Fibroblast of lung (primary cell): ENCODE measurements around the gene MEG3.

Experiments used
- CTCF ChIP-seq, 2 donors: IDR thresholded peaks in 1 of 2; conservative IDR thresholded peaks in 1 of 2; 1 replicate in 1 of 2; 2 replicates in 1 of 2; pipeline ENCODE4 v1.5.1; 2011 to 2012; ENCODE audit warnings: low read length in 2 of 2, control low read depth in 1 of 2, inconsistent platforms in 1 of 2, low read depth in 1 of 2, mild to moderate bottlenecking in 1 of 2
- EZH2 ChIP-seq: IDR thresholded peaks from 2 replicates; pipeline ENCODE4 v1.5.1; 2012; ENCODE audit warnings: low read length, control low read depth, mild to moderate bottlenecking; ENCODE audit errors: missing control alignments

- TF ChIP-seq CTCF (conservative IDR thresholded peaks at IDR 0.05 in 1 of 2, IDR thresholded peaks at IDR 0.05 in 1 of 2; ENCODE audit: low read depth in 1 of 2, low read length in 2 of 2): no peak
- no peak for TF ChIP-seq EZH2
Measured at GRCh38 chr14:100777818-100778525, 47.9 kb upstream of the MEG3 start.
